Loucy (cell line): ENCODE results near the gene NOTCH1.

ENCODE experiments used
- CTCF ChIP-seq: fragments of 200-600 bp; sonication (generic); conservative IDR thresholded peaks from 2 replicates; pipeline ENCODE4 v1.5.1; 2014; ENCODE audit warnings: mild to moderate bottlenecking, antibody characterized with exemption, low read length
- EZH2phosphoT487 ChIP-seq: fragments of 200-600 bp; IDR thresholded peaks from 2 replicates; pipeline ENCODE4 v1.6.1; 2018; ENCODE audit warnings: antibody characterized with exemption, mild to moderate bottlenecking, moderate library complexity, borderline replicate concordance

DNA sequence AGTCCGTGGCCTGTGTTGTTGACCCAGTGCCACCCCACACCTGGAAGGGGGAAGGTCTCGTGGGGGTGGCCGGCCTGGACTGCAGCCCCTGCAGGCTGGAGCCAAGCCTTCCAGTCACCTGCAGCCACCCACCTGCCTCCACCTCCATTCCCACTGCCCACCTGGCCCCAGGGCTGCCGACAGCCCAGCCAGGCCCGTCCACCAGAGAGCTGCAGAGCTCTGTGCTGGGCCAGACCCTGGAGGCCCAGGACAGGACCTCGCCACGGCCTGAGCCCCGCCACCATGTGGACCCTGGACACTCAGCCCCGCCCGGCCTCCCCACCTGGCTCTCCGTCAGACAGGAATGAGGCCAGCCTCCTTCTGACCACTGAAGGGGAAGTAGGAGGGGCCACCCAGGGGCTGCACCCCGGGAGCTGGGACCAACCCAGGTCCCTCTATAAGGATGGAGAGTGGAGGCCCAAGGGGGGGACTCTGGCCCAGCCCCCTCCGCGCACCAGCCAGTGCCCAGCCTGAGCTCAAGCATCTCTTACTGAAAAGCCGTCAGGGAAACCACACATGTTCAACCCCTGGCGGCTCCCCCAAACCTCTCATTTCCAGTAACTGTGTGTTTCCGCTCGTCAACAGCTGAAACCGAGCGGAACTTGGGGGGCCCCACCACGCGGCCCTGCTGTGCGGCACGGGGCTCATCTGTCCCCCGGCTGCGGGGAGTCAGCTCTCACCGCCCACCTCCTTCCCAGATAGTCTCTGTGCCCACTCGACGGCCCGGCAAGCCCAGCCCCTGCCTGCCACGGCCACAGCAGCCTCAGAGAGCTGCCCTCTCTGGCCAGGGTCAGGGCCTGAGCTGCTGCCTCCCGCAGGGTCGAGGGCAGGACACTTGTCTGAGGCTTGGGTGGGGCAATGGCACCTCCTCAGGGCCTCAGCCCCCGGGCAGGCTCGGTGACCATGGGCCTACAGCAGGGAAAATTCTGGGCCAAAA, 12.8 kb downstream of the NOTCH1 start:
- TF ChIP-seq EZH2phosphoT487 = no peak
- no peak for TF ChIP-seq CTCF
